Measurements from ENCODE around the gene PRMT6. TPM values are rescaled to one million over a fixed set of nuclear protein-coding genes. Genes with fewer than 3 reads are reported as not detected.

PRMT6 gene
- total and polyA plus RNA-seq, 10 of the 15 experiments (the other 5 are each of a cell fraction or from before 2014, with no cell fraction given), result 6.0 to 38.6 (median 26.3) TPM

- no peak for TF ChIP-seq SMC3 (IDR thresholded peaks at IDR 0.05; ENCODE audit: borderline replicate concordance, low read length)
- TF ChIP-seq ZNF217 (IDR thresholded peaks at IDR 0.05), result no peak
- TF ChIP-seq ZBED1 (IDR thresholded peaks at IDR 0.05; ENCODE audit: borderline replicate concordance), result no peak
- no peak for TF ChIP-seq POU2F2 (IDR thresholded peaks at IDR 0.05; ENCODE audit: borderline replicate concordance, low read depth, low read length)
- no peak for TF ChIP-seq SPI1 (IDR thresholded peaks at IDR 0.05; ENCODE audit: borderline replicate concordance, insufficient read depth, low read depth, low read length)
- no peak for TF ChIP-seq PAX8 (IDR thresholded peaks at IDR 0.05)
- 0 out of 2 replicates have a peak, but pooled peaks have one; percentile 29 for TF ChIP-seq MTA3 (IDR thresholded peaks at IDR 0.05; ENCODE audit: borderline replicate concordance, low read length)
- no peak for TF ChIP-seq ZNF24 (IDR thresholded peaks at IDR 0.05)
Observed at GRCh38 chr1:107058245-107059032, 2.0 kb downstream of the PRMT6 start (continued).

- no peak overlapping the region for H3K9ac ChIP-seq (ENCODE audit: control insufficient read depth, insufficient read depth, low read length)
- FAIRE-seq (no peak), DNase-seq (ENCODE audit: low read depth, low spot score) (no peak), ATAC-seq (no peak)
- H4K20me1 ChIP-seq (ENCODE audit: control insufficient read depth, insufficient read depth), result no peaks in the 10 kb centered on the region
- 96% methylated on average over 3 of the region's 3 CpGs for WGBS (ENCODE audit: insufficient coverage, insufficient replicate concordance, low lambda C conversion rate, missing lambda C conversion rate)
- no peaks in the 10 kb centered on the region for H3K9me3 ChIP-seq (replicated peaks; ENCODE audit: control insufficient read depth, insufficient read depth, low read length)
- H3K4me3 ChIP-seq, result no peak overlapping the region
- no peak overlapping the region for H3K4me2 ChIP-seq (ENCODE audit: control insufficient read depth, insufficient read depth)
- CTCF ChIA-PET, result no interaction called here
- no peaks in the 10 kb centered on the region; the same call in 1 of the 2 replicates for H3K4me1 ChIP-seq (ENCODE audit: control insufficient read depth, insufficient read depth, low read length)
- peaks cover 19% of the 10 kb centered on the region for H3K79me2 ChIP-seq (ENCODE audit: control insufficient read depth, insufficient read depth, low read length)
- in situ Hi-C loops (cut with MboI) (no loop called here), intact Hi-C loops (cut with micrococcal nuclease; ENCODE audit: unreplicated experiment) (no loop called here)
- RAD21 ChIA-PET (ENCODE audit: unreplicated experiment), result no interaction called here
- peaks cover 0 to 4% of the 10 kb centered on the region in 2 experiments; a peak in 1 of 4 replicates for H3K36me3 ChIP-seq (ENCODE audit: control insufficient read depth in 2 of 2, insufficient read depth in 2 of 2, low read length in 1 of 2)
- H2AFZ ChIP-seq (ENCODE audit: control insufficient read depth, low read depth, low read length), result no peak overlapping the region
- POLR2A ChIA-PET, result no interaction called here
- no peaks in the 10 kb centered on the region for H3K27me3 ChIP-seq (replicated peaks in 1 of 2; ENCODE audit: control insufficient read depth in 2 of 2, insufficient read depth in 2 of 2, low read length in 1 of 2)
- SMC1A ChIA-PET (ENCODE audit: uncharacterized antibody, unreplicated experiment), result no interaction called here
- no peak overlapping the region for H3K27ac ChIP-seq (ENCODE audit: control insufficient read depth, insufficient read depth)
- BruUV-seq (replicated peaks), result no TSS peak
- TF ChIP-seq POU2F2 (IDR thresholded peaks at IDR 0.05; ENCODE audit: borderline replicate concordance, low read depth, low read length) (no peak), ZNF207 (IDR thresholded peaks at IDR 0.05; ENCODE audit: borderline replicate concordance) (no peak), TAF1 (IDR thresholded peaks at IDR 0.05; ENCODE audit: borderline replicate concordance, low read depth, low read length) (no peak), MYC (IDR thresholded peaks at IDR 0.05; ENCODE audit: insufficient read depth, insufficient read length, insufficient replicate concordance, low read length, severe bottlenecking) (no peak), SRF (IDR thresholded peaks at IDR 0.05; ENCODE audit: low read depth in 2 of 2, low read length in 2 of 2) (no peak), CTCF (IDR thresholded peaks at IDR 0.05 in 2 of 3, conservative IDR thresholded peaks at IDR 0.05 in 1 of 3; ENCODE audit: control insufficient read depth in 2 of 3, extremely low read depth in 1 of 3, insufficient read depth in 1 of 3, low read depth in 3 of 3, low read length in 3 of 3) (no peak), RBBP5 (conservative IDR thresholded peaks at IDR 0.05) (no peak), RAD51 (IDR thresholded peaks at IDR 0.05) (no peak), ZNF274 (IDR thresholded peaks at IDR 0.05; ENCODE audit: insufficient read depth, insufficient read length) (no peak), HDGF (IDR thresholded peaks at IDR 0.05) (no peak), ZNF622 (IDR thresholded peaks at IDR 0.05) (no peak), ELK1 (IDR thresholded peaks at IDR 0.05; ENCODE audit: low read depth, low read length) (no peak), SMC3 (IDR thresholded peaks at IDR 0.05; ENCODE audit: borderline replicate concordance, low read length) (no peak), NFYB (IDR thresholded peaks at IDR 0.05; ENCODE audit: insufficient read depth, low read depth, low read length) (no peak), CBFB (IDR thresholded peaks at IDR 0.05; ENCODE audit: low read depth) (no peak), SIX5 (IDR thresholded peaks at IDR 0.05; ENCODE audit: low read depth, low read length, severe bottlenecking) (no peak)
Observed at GRCh38 chr1:107061886-107062285, 5.4 kb downstream of the PRMT6 start.

All from GM12878 (cell line).